GM23338 (cell line): Measurements from ENCODE around the gene GRIN2A. TPM values are rescaled to one million over a fixed set of nuclear protein-coding genes. Genes with fewer than 3 reads are reported as not detected.

ENCODE experiments used
- ATAC-seq: fragments of 200-7000 bp; cut with Tn5 transposase; 3 replicates; pipeline ENCODE4 v1.9.1; 2020
- DNase-seq: peaks from one replicate; pipeline ENCODE4 v3.0.0-alpha.2; 2015; ENCODE audit warnings: low spot score
- H2AFZ ChIP-seq: fragments of 200-600 bp; sonication (generic); 2 replicates; pipeline ENCODE4 v1.8.0; 2016; ENCODE audit warnings: antibody characterized with exemption, mild to moderate bottlenecking, moderate library complexity
- H3F3A ChIP-seq: fragments of 200-600 bp; sonication (generic); replicated peaks from 2 replicates; pipeline ENCODE4 v1.8.0; 2017; ENCODE audit warnings: antibody characterized with exemption, mixed run types, low read depth
- H3K27ac ChIP-seq: fragments of 200-600 bp; sonication (generic); 2 replicates; pipeline ENCODE4 v1.6.1; 2016; ENCODE audit warnings: low read depth
- H3K27me3 ChIP-seq: fragments of 200-600 bp; sonication (generic); 2 replicates; pipeline ENCODE4 v1.8.0; 2016; ENCODE audit warnings: mild to moderate bottlenecking, mixed run types, moderate library complexity; ENCODE audit not compliant: insufficient read depth
- H3K36me3 ChIP-seq: fragments of 200-600 bp; sonication (generic); 2 replicates; pipeline ENCODE4 v1.8.0; 2016; ENCODE audit warnings: mild to moderate bottlenecking; ENCODE audit not compliant: insufficient read depth
- H3K4me1 ChIP-seq: fragments of 200-600 bp; sonication (generic); 2 replicates; pipeline ENCODE4 v1.8.0; 2016; ENCODE audit warnings: mild to moderate bottlenecking, moderate library complexity; ENCODE audit not compliant: insufficient read depth
- H3K4me2 ChIP-seq: fragments of 200-600 bp; sonication (generic); 2 replicates; pipeline ENCODE4 v1.7.1; 2017; ENCODE audit warnings: mixed run types
- H3K4me3 ChIP-seq: fragments of 200-600 bp; sonication (generic); 2 replicates; pipeline ENCODE4 v1.6.1; 2016; ENCODE audit warnings: mixed run types
- H3K79me2 ChIP-seq: fragments of 200-600 bp; sonication (generic); replicated peaks from 2 replicates; pipeline ENCODE4 v1.8.0; 2017; ENCODE audit warnings: mild to moderate bottlenecking; ENCODE audit not compliant: insufficient read depth
- H3K9me2 ChIP-seq: fragments of 200-600 bp; sonication (generic); 2 replicates; pipeline ENCODE4 v1.8.0; 2017; ENCODE audit not compliant: insufficient read depth
- H4K20me1 ChIP-seq: fragments of 200-600 bp; sonication (generic); replicated peaks from 2 replicates; pipeline ENCODE4 v1.8.0; 2017; ENCODE audit warnings: mild to moderate bottlenecking; ENCODE audit not compliant: insufficient read depth
- H3K27ac Mint-ChIP-seq: 2 replicates; pipeline ENCODE4 v1.8.0; 2020; ENCODE audit warnings: inconsistent platforms, mild to moderate bottlenecking, moderate library complexity, mixed read lengths
- H3K27me3 Mint-ChIP-seq: 3 replicates; pipeline ENCODE4 v1.8.0; 2022; ENCODE audit warnings: low read depth, mild to moderate bottlenecking, moderate library complexity, mixed read lengths, inconsistent platforms; ENCODE audit not compliant: insufficient read depth, poor library complexity
- H3K36me3 Mint-ChIP-seq: 3 replicates; pipeline ENCODE4 v1.8.0; 2021; ENCODE audit warnings: low read depth, mild to moderate bottlenecking, inconsistent platforms, moderate library complexity, mixed read lengths
- H3K4me1 Mint-ChIP-seq: 3 replicates; pipeline ENCODE4 v1.8.0; 2020; ENCODE audit warnings: mild to moderate bottlenecking, inconsistent platforms, mixed read lengths
- H3K4me3 Mint-ChIP-seq: 3 replicates; pipeline ENCODE4 v1.8.0; 2021; ENCODE audit warnings: moderate library complexity, mild to moderate bottlenecking, inconsistent platforms, mixed read lengths
- H3K9me3 Mint-ChIP-seq: 3 replicates; pipeline ENCODE4 v1.8.0; 2020; ENCODE audit warnings: moderate library complexity, mild to moderate bottlenecking, inconsistent platforms, mixed read lengths
- CREB1 ChIP-seq: fragments of 250-450 bp; sonication (Bioruptor Pico); IDR thresholded peaks from 2 replicates; pipeline ENCODE4 v1.5.0; 2020; ENCODE audit warnings: low read depth, mild to moderate bottlenecking, moderate library complexity
- EZH2 ChIP-seq: fragments of 200-600 bp; sonication (generic); IDR thresholded peaks from one replicate; pipeline ENCODE4 v1.8.0; 2017; ENCODE audit warnings: antibody characterized with exemption, mild to moderate bottlenecking, low read depth; ENCODE audit not compliant: unreplicated experiment
- JUNB ChIP-seq: IDR thresholded peaks from one replicate; pipeline ENCODE4 v1.6.1; 2016; ENCODE audit warnings: antibody characterized with exemption; ENCODE audit not compliant: unreplicated experiment
- STAT1 ChIP-seq: IDR thresholded peaks from one replicate; pipeline ENCODE4 v1.6.1; 2016; ENCODE audit warnings: antibody characterized with exemption; ENCODE audit not compliant: unreplicated experiment
- ZNF331 ChIP-seq: fragments of 250-450 bp; sonication (Bioruptor Pico); IDR thresholded peaks from 2 replicates; pipeline ENCODE4 v1.5.0; 2020; ENCODE audit warnings: low read depth, mild to moderate bottlenecking, moderate library complexity
- polyA plus RNA-seq: library from polyadenylated mRNA; unstranded; fragments of >200 nt; fragmentation: Nextera tagmentation; extraction: Ambion mirVana; gene quantifications from 2 replicates; pipeline ENCODE4 v1.2.1, GENCODE V29; 2016
- total RNA-seq: library from RNA; depleted of rRNA; stranded (reverse); fragments of >200 nt; shearing (Covaris generic); gene quantifications from 2 replicates; pipeline ENCODE4 v1.2.3, GENCODE V29; 2014
- TF ChIP-seq, protein P1 (sequence below), 2 experiments: fragments of 200-600 bp in 1 of 2; sonication (generic) in 1 of 2; conservative IDR thresholded peaks; 2 replicates each; pipeline versions ENCODE4 v1.5.1 to v1.6.1; 2016 to 2017; ENCODE audit warnings: antibody characterized with exemption in 2 of 2, low read depth in 2 of 2, mild to moderate bottlenecking in 2 of 2, moderate library complexity in 1 of 2
- TF ChIP-seq, protein P2 (sequence below): IDR thresholded peaks from one replicate; pipeline ENCODE4 v1.6.1; 2018; ENCODE audit warnings: antibody characterized with exemption; ENCODE audit not compliant: unreplicated experiment
- TF ChIP-seq, protein P3 (sequence below): fragments of 250-450 bp; sonication (Bioruptor Pico); IDR thresholded peaks from 2 replicates; pipeline ENCODE4 v1.5.0; 2020; ENCODE audit warnings: mild to moderate bottlenecking, moderate library complexity

Gene GRIN2A
- total and polyA plus RNA-seq, 2 experiments from 2014 or later = 0.89 to 5.1 TPM

DNA sequence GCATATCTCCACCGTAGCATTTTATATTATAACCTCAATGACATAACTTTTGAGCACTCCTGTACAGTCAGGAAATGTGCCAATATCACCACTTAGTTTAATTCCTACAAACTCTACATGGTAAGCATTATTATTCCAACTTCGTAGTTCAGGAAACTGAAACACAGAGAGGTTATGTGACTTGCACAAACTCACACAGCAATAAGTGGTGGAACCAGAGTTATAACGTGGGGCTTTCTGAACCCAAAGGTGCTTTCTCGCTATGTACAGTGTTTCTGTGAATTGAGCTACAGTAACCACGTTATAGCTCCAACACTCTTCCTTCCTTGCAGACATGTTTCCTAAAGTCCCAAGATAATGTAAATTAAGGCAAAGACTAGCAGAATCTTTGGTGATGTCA is 330.2 kb downstream of the GRIN2A start (continued):
- TF ChIP-seq, protein P1, sequence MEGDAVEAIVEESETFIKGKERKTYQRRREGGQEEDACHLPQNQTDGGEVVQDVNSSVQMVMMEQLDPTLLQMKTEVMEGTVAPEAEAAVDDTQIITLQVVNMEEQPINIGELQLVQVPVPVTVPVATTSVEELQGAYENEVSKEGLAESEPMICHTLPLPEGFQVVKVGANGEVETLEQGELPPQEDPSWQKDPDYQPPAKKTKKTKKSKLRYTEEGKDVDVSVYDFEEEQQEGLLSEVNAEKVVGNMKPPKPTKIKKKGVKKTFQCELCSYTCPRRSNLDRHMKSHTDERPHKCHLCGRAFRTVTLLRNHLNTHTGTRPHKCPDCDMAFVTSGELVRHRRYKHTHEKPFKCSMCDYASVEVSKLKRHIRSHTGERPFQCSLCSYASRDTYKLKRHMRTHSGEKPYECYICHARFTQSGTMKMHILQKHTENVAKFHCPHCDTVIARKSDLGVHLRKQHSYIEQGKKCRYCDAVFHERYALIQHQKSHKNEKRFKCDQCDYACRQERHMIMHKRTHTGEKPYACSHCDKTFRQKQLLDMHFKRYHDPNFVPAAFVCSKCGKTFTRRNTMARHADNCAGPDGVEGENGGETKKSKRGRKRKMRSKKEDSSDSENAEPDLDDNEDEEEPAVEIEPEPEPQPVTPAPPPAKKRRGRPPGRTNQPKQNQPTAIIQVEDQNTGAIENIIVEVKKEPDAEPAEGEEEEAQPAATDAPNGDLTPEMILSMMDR (conservative IDR thresholded peaks at IDR 0.05; ENCODE audit: low read depth in 2 of 2) = no peak
- no peak for TF ChIP-seq JUNB

DNA sequence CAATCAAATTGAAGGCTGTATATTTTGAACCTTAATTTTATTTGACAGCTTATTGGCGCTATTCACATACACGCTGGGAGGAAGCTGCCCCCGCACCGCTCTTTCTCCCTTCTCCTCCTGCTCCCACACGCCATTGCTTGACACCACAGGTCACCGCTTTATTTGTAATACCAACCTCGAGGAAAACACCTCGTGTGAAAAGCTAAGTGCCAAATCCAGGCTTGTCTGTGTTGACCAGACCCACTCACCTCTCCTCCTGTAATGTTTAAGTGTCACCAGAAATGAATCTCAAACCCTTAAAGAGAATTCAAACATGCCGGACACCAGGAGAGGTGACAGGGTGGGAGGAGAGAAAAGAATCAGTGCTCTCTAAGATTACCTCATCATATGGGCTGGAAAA is 331.4 kb downstream of the GRIN2A start:
- ATAC-seq = no peak
- H3K27me3 Mint-ChIP-seq = no peaks in the 10 kb centered on the region
- H3K36me3 Mint-ChIP-seq = no peaks in the 10 kb centered on the region
- Histone ChIP-seq H3K9me2 (no peaks in the 10 kb centered on the region), H3K4me3 (no peak overlapping the region), H3K36me3 (no peaks in the 10 kb centered on the region), H3K27me3 (no peaks in the 10 kb centered on the region), H3K79me2 (no peaks in the 10 kb centered on the region), H3K4me2 (no peak overlapping the region), H4K20me1 (no peaks in the 10 kb centered on the region), H3K27ac (no peak overlapping the region), H3K4me1 (no peaks in the 10 kb centered on the region), H3F3A (no peaks in the 10 kb centered on the region; the same call in 1 of the 2 replicates), H2AFZ (no peak overlapping the region)
- no peak for DNase-seq
- H3K4me3 Mint-ChIP-seq = no peak overlapping the region
- no peak overlapping the region for H3K27ac Mint-ChIP-seq
- peaks cover 4% of the 10 kb centered on the region; the same call in 2 of the 3 replicates for H3K9me3 Mint-ChIP-seq
- TF ChIP-seq CREB1 (CRISPR knock-in tag) = no peak
- no peak for TF ChIP-seq JUNB
- TF ChIP-seq, protein P2, sequence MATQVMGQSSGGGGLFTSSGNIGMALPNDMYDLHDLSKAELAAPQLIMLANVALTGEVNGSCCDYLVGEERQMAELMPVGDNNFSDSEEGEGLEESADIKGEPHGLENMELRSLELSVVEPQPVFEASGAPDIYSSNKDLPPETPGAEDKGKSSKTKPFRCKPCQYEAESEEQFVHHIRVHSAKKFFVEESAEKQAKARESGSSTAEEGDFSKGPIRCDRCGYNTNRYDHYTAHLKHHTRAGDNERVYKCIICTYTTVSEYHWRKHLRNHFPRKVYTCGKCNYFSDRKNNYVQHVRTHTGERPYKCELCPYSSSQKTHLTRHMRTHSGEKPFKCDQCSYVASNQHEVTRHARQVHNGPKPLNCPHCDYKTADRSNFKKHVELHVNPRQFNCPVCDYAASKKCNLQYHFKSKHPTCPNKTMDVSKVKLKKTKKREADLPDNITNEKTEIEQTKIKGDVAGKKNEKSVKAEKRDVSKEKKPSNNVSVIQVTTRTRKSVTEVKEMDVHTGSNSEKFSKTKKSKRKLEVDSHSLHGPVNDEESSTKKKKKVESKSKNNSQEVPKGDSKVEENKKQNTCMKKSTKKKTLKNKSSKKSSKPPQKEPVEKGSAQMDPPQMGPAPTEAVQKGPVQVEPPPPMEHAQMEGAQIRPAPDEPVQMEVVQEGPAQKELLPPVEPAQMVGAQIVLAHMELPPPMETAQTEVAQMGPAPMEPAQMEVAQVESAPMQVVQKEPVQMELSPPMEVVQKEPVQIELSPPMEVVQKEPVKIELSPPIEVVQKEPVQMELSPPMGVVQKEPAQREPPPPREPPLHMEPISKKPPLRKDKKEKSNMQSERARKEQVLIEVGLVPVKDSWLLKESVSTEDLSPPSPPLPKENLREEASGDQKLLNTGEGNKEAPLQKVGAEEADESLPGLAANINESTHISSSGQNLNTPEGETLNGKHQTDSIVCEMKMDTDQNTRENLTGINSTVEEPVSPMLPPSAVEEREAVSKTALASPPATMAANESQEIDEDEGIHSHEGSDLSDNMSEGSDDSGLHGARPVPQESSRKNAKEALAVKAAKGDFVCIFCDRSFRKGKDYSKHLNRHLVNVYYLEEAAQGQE = no peak
- TF ChIP-seq, protein P1 (conservative IDR thresholded peaks at IDR 0.05; ENCODE audit: low read depth in 2 of 2) = no peak
- no peak for TF ChIP-seq STAT1
- no peak for TF ChIP-seq EZH2
- TF ChIP-seq, protein P3, sequence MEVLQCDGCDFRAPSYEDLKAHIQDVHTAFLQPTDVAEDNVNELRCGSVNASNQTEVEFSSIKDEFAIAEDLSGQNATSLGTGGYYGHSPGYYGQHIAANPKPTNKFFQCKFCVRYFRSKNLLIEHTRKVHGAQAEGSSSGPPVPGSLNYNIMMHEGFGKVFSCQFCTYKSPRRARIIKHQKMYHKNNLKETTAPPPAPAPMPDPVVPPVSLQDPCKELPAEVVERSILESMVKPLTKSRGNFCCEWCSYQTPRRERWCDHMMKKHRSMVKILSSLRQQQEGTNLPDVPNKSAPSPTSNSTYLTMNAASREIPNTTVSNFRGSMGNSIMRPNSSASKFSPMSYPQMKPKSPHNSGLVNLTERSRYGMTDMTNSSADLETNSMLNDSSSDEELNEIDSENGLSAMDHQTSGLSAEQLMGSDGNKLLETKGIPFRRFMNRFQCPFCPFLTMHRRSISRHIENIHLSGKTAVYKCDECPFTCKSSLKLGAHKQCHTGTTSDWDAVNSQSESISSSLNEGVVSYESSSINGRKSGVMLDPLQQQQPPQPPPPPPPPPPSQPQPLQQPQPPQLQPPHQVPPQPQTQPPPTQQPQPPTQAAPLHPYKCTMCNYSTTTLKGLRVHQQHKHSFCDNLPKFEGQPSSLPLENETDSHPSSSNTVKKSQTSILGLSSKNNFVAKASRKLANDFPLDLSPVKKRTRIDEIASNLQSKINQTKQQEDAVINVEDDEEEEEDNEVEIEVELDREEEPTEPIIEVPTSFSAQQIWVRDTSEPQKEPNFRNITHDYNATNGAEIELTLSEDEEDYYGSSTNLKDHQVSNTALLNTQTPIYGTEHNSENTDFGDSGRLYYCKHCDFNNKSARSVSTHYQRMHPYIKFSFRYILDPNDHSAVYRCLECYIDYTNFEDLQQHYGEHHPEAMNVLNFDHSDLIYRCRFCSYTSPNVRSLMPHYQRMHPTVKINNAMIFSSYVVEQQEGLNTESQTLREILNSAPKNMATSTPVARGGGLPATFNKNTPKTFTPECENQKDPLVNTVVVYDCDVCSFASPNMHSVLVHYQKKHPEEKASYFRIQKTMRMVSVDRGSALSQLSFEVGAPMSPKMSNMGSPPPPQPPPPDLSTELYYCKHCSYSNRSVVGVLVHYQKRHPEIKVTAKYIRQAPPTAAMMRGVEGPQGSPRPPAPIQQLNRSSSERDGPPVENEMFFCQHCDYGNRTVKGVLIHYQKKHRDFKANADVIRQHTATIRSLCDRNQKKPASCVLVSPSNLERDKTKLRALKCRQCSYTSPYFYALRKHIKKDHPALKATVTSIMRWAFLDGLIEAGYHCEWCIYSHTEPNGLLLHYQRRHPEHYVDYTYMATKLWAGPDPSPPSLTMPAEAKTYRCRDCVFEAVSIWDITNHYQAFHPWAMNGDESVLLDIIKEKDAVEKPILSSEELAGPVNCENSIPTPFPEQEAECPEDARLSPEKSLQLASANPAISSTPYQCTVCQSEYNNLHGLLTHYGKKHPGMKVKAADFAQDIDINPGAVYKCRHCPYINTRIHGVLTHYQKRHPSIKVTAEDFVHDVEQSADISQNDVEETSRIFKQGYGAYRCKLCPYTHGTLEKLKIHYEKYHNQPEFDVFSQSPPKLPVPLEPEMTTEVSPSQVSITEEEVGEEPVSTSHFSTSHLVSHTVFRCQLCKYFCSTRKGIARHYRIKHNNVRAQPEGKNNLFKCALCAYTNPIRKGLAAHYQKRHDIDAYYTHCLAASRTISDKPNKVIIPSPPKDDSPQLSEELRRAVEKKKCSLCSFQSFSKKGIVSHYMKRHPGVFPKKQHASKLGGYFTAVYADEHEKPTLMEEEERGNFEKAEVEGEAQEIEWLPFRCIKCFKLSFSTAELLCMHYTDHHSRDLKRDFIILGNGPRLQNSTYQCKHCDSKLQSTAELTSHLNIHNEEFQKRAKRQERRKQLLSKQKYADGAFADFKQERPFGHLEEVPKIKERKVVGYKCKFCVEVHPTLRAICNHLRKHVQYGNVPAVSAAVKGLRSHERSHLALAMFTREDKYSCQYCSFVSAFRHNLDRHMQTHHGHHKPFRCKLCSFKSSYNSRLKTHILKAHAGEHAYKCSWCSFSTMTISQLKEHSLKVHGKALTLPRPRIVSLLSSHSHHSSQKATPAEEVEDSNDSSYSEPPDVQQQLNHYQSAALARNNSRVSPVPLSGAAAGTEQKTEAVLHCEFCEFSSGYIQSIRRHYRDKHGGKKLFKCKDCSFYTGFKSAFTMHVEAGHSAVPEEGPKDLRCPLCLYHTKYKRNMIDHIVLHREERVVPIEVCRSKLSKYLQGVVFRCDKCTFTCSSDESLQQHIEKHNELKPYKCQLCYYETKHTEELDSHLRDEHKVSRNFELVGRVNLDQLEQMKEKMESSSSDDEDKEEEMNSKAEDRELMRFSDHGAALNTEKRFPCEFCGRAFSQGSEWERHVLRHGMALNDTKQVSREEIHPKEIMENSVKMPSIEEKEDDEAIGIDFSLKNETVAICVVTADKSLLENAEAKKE (CRISPR knock-in tag) = no peak
- TF ChIP-seq ZNF331 = no peak
- H3K4me1 Mint-ChIP-seq = no peaks in the 10 kb centered on the region
